Mesenchymal stem cell (in vitro differentiated cells and primary cell): ENCODE results near the gene DUOX2.
"Not testable (repeated sequence)": the region's sequence is repeated elsewhere in the genome, so short reads cannot be mapped to it uniquely, and the experiment has no call there.

Experiments used
- DNase-seq: peaks from one replicate; pipeline ENCODE4 v3.0.0-alpha.2; 2013
- H2AFZ ChIP-seq: one replicate; pipeline ENCODE4 v1.6.1; 2013; ENCODE audit warnings: low read depth, mild to moderate bottlenecking, control low read depth, inconsistent platforms, low read length, moderate library complexity
- H2AK5ac ChIP-seq: 2 replicates; pipeline ENCODE4 v1.6.1; 2013; ENCODE audit warnings: low read length, moderate library complexity, mild to moderate bottlenecking, inconsistent platforms; ENCODE audit not compliant: severe bottlenecking
- H2BK120ac ChIP-seq: one replicate; pipeline ENCODE4 v1.6.1; 2013; ENCODE audit warnings: low read depth, mild to moderate bottlenecking, inconsistent platforms, low read length, moderate library complexity
- H2BK12ac ChIP-seq, 2 experiments: one replicate each; pipeline ENCODE4 v1.6.1; 2013; ENCODE audit warnings: inconsistent platforms in 2 of 2, low read length in 2 of 2, mild to moderate bottlenecking in 2 of 2, moderate library complexity in 2 of 2, control low read depth in 1 of 2
- H2BK15ac ChIP-seq: one replicate; pipeline ENCODE4 v1.6.1; 2013; ENCODE audit warnings: mild to moderate bottlenecking, low read depth, inconsistent platforms; ENCODE audit not compliant: poor library complexity, severe bottlenecking
- H2BK5ac ChIP-seq: 2 replicates; pipeline ENCODE4 v1.6.1; 2013; ENCODE audit warnings: low read depth, mild to moderate bottlenecking, low read length, control low read depth, inconsistent platforms; ENCODE audit not compliant: poor library complexity, severe bottlenecking
- H3K14ac ChIP-seq, 2 experiments: one replicate each; pipeline ENCODE4 v1.6.1; 2013; ENCODE audit warnings: inconsistent platforms in 2 of 2, low read length in 2 of 2, control low read depth in 1 of 2, mild to moderate bottlenecking in 1 of 2, moderate library complexity in 1 of 2
- H3K18ac ChIP-seq, 2 experiments: one replicate each; pipeline ENCODE4 v1.6.1; 2013; ENCODE audit warnings: inconsistent platforms in 2 of 2, low read length in 2 of 2, control low read depth in 1 of 2, low read depth in 1 of 2, mild to moderate bottlenecking in 1 of 2
- H3K23ac ChIP-seq, 2 experiments: one replicate each; pipeline ENCODE4 v1.6.1; 2013; ENCODE audit warnings: inconsistent platforms in 2 of 2, low read length in 2 of 2, mild to moderate bottlenecking in 2 of 2, moderate library complexity in 2 of 2, control low read depth in 1 of 2
- H3K27ac ChIP-seq: 2 replicates; pipeline ENCODE4 v1.5.1; 2013; ENCODE audit warnings: mild to moderate bottlenecking, moderate library complexity, low read length, control low read depth, inconsistent platforms; ENCODE audit not compliant: poor library complexity, severe bottlenecking
- H3K27me3 ChIP-seq, 2 experiments: 2 replicates each; pipeline versions ENCODE4 v1.6.1 to v1.7.0; 2013; ENCODE audit warnings: low read length in 2 of 2, mild to moderate bottlenecking in 2 of 2, moderate library complexity in 2 of 2, control low read depth in 1 of 2, inconsistent platforms in 1 of 2; ENCODE audit not compliant: control insufficient read depth in 1 of 2, insufficient read depth in 1 of 2
- H3K36me3 ChIP-seq, 2 experiments: 2 replicates each; pipeline versions ENCODE4 v1.6.1 to v1.7.0; 2013; ENCODE audit warnings: low read length in 2 of 2, control low read depth in 1 of 2, inconsistent platforms in 1 of 2, low read depth in 1 of 2, mild to moderate bottlenecking in 1 of 2; ENCODE audit not compliant: insufficient read depth in 2 of 2, control insufficient read depth in 1 of 2
- H3K4ac ChIP-seq, 2 experiments: one replicate each; pipeline ENCODE4 v1.6.1; 2013; ENCODE audit warnings: inconsistent platforms in 2 of 2, low read length in 2 of 2, mild to moderate bottlenecking in 2 of 2, moderate library complexity in 2 of 2, control low read depth in 1 of 2, low read depth in 1 of 2
- H3K4me1 ChIP-seq: 2 replicates; pipeline ENCODE4 v1.6.1; 2013; ENCODE audit warnings: low read depth, low read length, control low read depth; ENCODE audit not compliant: control insufficient read depth, insufficient read depth
- H3K4me2 ChIP-seq: 2 replicates; pipeline ENCODE4 v1.6.1; 2013; ENCODE audit warnings: low read length, mild to moderate bottlenecking, inconsistent platforms; ENCODE audit not compliant: poor library complexity, severe bottlenecking
- H3K4me3 ChIP-seq, 2 experiments: 2 replicates each; pipeline versions ENCODE4 v1.5.1 to v1.7.0; 2013; ENCODE audit warnings: low read length in 2 of 2, mild to moderate bottlenecking in 2 of 2, control low read depth in 1 of 2, low read depth in 1 of 2; ENCODE audit not compliant: insufficient read depth in 1 of 2
- H3K79me1 ChIP-seq: replicated peaks from 2 replicates; pipeline ENCODE4 v1.6.1; 2013; ENCODE audit warnings: mild to moderate bottlenecking, control low read depth, low read length, inconsistent platforms; ENCODE audit not compliant: poor library complexity, severe bottlenecking
- H3K9ac ChIP-seq: 2 replicates; pipeline ENCODE4 v1.7.0; 2013; ENCODE audit warnings: mild to moderate bottlenecking, low read length, moderate library complexity
- H3K9me3 ChIP-seq: 2 replicates; pipeline ENCODE4 v1.7.0; 2013; ENCODE audit warnings: mild to moderate bottlenecking, low read length; ENCODE audit not compliant: control insufficient read depth
- H4K8ac ChIP-seq: one replicate; pipeline ENCODE4 v1.6.1; 2013; ENCODE audit warnings: inconsistent platforms, mild to moderate bottlenecking, low read length, moderate library complexity
- H4K91ac ChIP-seq: one replicate; pipeline ENCODE4 v1.6.1; 2013; ENCODE audit warnings: mild to moderate bottlenecking, low read length, inconsistent platforms
- WGBS: methylation state at CpG from one replicate; pipeline ENCODE4 v1.1.7; 2013; ENCODE audit warnings: mixed read lengths; 5-methylcytosine and 5-hydroxymethylcytosine counted together

The DUOX2 gene

DNA sequence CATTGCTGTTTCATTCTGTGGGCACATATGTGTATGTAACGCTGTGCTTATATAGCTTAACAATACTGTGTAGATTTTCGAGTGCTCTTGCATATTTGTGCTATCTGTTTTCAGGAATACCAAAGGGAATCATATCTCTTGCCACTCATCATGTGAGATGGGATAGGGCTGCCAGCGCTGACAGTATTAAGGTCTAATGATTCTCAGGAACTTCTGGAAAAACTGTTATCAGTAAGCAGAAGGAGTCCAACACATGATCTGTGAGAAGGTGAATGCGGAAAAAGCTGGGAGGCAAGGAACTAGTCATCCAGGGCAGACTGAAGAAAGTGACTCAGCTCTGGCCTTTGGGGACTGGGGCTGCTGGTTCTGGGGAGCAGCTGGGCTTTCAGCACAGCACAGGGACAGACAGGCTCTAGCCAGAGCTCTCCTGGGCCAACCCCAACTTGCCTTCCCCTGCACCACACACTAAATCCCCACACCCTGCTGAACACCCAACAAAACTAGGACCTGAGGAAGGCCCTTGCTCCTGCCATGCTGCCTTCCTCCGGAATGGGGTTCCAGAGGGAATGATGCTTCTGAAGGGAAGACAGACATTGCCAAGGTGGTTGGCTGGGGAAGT is 34.2 kb downstream of the DUOX2 start:
- H2BK15ac ChIP-seq, H3K4me1 ChIP-seq, H3K23ac ChIP-seq, H3K4me3 ChIP-seq, DNase-seq, H4K8ac ChIP-seq, H3K18ac ChIP-seq, H3K4me2 ChIP-seq, H2BK120ac ChIP-seq, H2BK5ac ChIP-seq, H3K27me3 ChIP-seq, H3K14ac ChIP-seq, H3K4ac ChIP-seq, H4K91ac ChIP-seq, H2AFZ ChIP-seq, H3K9me3 ChIP-seq, H2BK12ac ChIP-seq, H3K79me1 ChIP-seq, H3K36me3 ChIP-seq, H3K9ac ChIP-seq, H3K27ac ChIP-seq, H2AK5ac ChIP-seq: not testable (repeated sequence)
- WGBS, result 94% methylated on average over 1 of the region's 5 CpGs

DNA sequence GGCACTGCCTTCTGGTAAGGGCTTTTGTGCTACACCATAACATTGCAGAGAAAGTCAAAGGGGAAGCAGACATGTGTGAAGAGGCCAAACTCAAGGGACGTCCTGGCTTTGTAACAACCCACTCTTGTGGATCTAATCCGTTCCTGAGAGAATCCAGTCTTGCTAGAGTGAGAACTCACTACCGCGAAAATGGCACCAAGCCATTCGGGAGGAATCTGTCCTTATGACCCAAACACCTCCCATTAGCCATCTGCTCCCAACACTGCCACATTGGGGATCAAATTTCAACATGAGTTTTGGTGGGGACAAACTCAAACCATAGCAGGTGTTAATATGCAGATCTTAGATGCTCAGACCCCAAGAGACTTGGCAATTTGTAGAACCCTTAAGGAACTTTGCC is 34.8 kb downstream of the DUOX2 start:
- H3K27me3 ChIP-seq, H4K91ac ChIP-seq, H2AFZ ChIP-seq, H3K18ac ChIP-seq, H3K9me3 ChIP-seq, H3K4me3 ChIP-seq, H3K4me2 ChIP-seq, H2BK5ac ChIP-seq, H3K9ac ChIP-seq, H3K36me3 ChIP-seq, DNase-seq, H3K27ac ChIP-seq, H3K14ac ChIP-seq, H2BK15ac ChIP-seq, H2AK5ac ChIP-seq, H3K23ac ChIP-seq, H2BK12ac ChIP-seq, H3K79me1 ChIP-seq, H3K4ac ChIP-seq, H3K4me1 ChIP-seq, H2BK120ac ChIP-seq, H4K8ac ChIP-seq: not testable (repeated sequence)
- WGBS, result 89% methylated on average over 5 of the region's 5 CpGs

DNA sequence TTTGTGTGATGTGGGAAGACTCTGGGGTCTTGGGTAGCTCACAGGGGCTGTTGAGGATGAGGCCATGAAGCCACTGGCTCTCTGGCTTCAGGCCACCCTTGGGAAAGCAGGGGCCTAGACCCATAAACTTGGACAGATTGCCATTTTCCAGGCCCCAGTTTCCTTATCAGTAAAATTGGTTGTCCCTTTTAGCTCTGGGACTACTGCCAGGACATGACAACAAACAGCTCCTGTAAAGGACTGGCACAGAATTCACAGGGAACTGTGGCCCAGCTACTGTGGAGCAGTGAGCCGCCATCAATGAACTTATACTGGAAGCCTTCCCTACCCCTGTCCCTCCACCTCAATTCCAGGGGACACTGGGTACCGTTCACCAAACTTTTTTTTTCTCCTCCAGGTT is 36.6 kb downstream of the DUOX2 start:
- not testable (repeated sequence) for H3K4me3 ChIP-seq, H3K4ac ChIP-seq, H4K91ac ChIP-seq, H3K9ac ChIP-seq, H2BK120ac ChIP-seq, H3K4me1 ChIP-seq, H2BK15ac ChIP-seq, H3K36me3 ChIP-seq, H3K14ac ChIP-seq, H2BK12ac ChIP-seq, H3K4me2 ChIP-seq, H2AFZ ChIP-seq, H3K79me1 ChIP-seq, H3K9me3 ChIP-seq, H3K23ac ChIP-seq, H3K27me3 ChIP-seq, H2AK5ac ChIP-seq, DNase-seq, H4K8ac ChIP-seq, H3K27ac ChIP-seq, H3K18ac ChIP-seq, H2BK5ac ChIP-seq
- WGBS, result 100% methylated on average over 1 of the region's 2 CpGs

DNA sequence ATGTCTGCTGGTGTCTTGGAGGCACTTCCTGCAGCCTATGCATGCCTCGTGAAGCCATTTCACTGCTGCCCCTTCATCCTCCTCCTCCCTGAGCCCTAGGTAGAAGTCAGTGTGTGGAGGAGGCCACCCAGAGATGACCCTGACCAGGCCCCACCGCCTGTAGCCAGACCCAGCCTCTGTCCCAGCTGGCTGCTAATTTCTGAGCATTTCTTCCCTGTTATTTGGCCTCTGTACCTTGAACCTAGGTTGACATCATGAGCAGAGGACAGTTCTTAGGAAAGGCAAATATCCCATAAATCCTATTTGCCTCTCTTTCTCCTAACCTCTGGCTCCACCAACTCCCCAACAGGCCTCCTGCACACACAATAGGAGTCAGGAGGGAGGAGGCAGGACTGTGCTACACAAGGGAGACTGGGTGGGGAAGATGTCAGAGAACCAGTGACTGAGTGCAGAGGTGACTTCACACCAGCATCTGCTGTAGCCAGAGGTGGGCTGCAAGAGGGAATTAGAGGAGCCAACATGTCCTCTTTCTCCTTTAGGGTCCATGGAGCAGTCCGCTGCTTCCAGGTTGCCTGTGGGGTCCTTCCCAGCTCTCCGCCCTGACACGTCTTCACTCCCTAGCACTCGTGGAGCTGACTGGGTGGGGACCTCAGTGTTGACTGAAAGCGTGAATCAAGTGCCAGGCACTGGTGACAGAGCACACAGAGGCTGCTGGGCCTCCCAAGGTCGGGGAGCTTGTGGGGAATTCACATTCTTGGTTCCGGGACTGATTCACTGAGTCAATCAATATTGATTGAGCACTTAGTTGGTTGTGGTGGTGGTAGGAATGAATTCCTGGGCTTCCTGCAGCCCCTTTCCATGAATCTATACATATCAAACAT is 38.3 kb downstream of the DUOX2 start:
- H4K8ac ChIP-seq, H4K91ac ChIP-seq, H3K79me1 ChIP-seq, H3K36me3 ChIP-seq, H3K4me3 ChIP-seq, H3K14ac ChIP-seq, H2BK15ac ChIP-seq, H2AK5ac ChIP-seq, H3K27ac ChIP-seq, DNase-seq, H3K27me3 ChIP-seq, H3K9me3 ChIP-seq, H3K23ac ChIP-seq, H3K4ac ChIP-seq, H3K9ac ChIP-seq, H3K4me2 ChIP-seq, H2BK12ac ChIP-seq, H3K4me1 ChIP-seq, H2BK5ac ChIP-seq, H3K18ac ChIP-seq, H2BK120ac ChIP-seq, H2AFZ ChIP-seq: not testable (repeated sequence)
- no CpG with 5 or more reads among the region's 9 CpGs for WGBS
